ENCODE results near the gene SLC12A8. TPM values are rescaled to one million over a fixed set of nuclear protein-coding genes. Genes with fewer than 3 reads are reported as not detected.

The SLC12A8 gene
- total and polyA plus RNA-seq, 10 of the 15 experiments (the other 5 are each of a cell fraction or from before 2014, with no cell fraction given) = 2.5 to 71.6 (median 50.1) TPM

DNA sequence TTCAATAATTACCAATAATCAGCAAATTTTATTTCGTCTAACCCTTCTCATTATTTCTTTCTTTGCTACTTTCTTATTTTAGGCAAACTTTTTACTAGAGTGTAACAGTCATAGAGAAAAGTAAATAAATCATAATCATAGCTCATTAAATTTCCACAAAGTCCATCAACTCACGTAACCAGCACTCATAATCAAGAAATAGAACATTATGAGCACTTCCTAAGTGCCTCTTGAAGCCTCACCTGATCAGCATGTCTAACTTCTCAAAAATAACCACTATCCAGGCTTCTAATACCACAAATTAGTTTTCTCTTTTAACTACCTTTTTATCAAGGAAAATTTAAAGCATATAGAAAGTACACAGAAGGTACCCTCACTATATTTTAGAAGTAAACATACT is 38.4 kb upstream of the SLC12A8 start:
- no peak overlapping the region for H2AFZ ChIP-seq (ENCODE audit: control insufficient read depth, low read depth, low read length)
- ChIA-PET POLR2A (no interaction called here), CTCF (no interaction called here), SMC1A (ENCODE audit: uncharacterized antibody, unreplicated experiment) (interaction anchor here (1.0 kb wide), 1 partner anchor 261 kb away, joined by 3 read pairs; no protein-coding TSS in a partner anchor), RAD21 (ENCODE audit: unreplicated experiment) (no interaction called here)
- WGBS (ENCODE audit: insufficient coverage, insufficient replicate concordance, low lambda C conversion rate, missing lambda C conversion rate) = 100% methylated on average over 2 of the region's 2 CpGs
- H3K9ac ChIP-seq (ENCODE audit: control insufficient read depth, insufficient read depth, low read length) = no peak overlapping the region
- no peaks in the 10 kb centered on the region for H3K27me3 ChIP-seq (replicated peaks in 1 of 2; ENCODE audit: control insufficient read depth in 2 of 2, insufficient read depth in 2 of 2, low read length in 1 of 2)
- no peaks in the 10 kb centered on the region for H3K9me3 ChIP-seq (replicated peaks; ENCODE audit: control insufficient read depth, insufficient read depth, low read length)
- H4K20me1 ChIP-seq (ENCODE audit: control insufficient read depth, insufficient read depth) = no peaks in the 10 kb centered on the region
- no peaks in the 10 kb centered on the region for H3K4me1 ChIP-seq (ENCODE audit: control insufficient read depth, insufficient read depth, low read length)
- no peaks in the 10 kb centered on the region for H3K79me2 ChIP-seq (ENCODE audit: control insufficient read depth, insufficient read depth, low read length)
- FAIRE-seq (no peak), ATAC-seq (no peak), DNase-seq (ENCODE audit: low read depth, low spot score) (no peak)
- BruUV-seq (replicated peaks) = no TSS peak
- no peak overlapping the region for H3K27ac ChIP-seq (ENCODE audit: control insufficient read depth, insufficient read depth)
- TF ChIP-seq MXI1 (IDR thresholded peaks at IDR 0.05; ENCODE audit: low read depth, low read length) = no peak
- no peak for TF ChIP-seq HDAC2 (IDR thresholded peaks at IDR 0.05)
- no peak for TF ChIP-seq SIX5 (IDR thresholded peaks at IDR 0.05; ENCODE audit: low read depth, low read length, severe bottlenecking)
- TF ChIP-seq DPF2 (IDR thresholded peaks at IDR 0.05) = no peak
- no peak for TF ChIP-seq ETV6 (conservative IDR thresholded peaks at IDR 0.05 in 1 of 2, IDR thresholded peaks at IDR 0.05 in 1 of 2; ENCODE audit: borderline replicate concordance in 1 of 2, low read depth in 1 of 2)
- no peak for TF ChIP-seq NRF1 (conservative IDR thresholded peaks at IDR 0.05; ENCODE audit: low read depth, low read length)
- no peak for TF ChIP-seq CBX5 (IDR thresholded peaks at IDR 0.05; ENCODE audit: low read depth)
- peaks cover 0 to 3% of the 10 kb centered on the region in 2 experiments; a peak in 1 of 4 replicates for H3K36me3 ChIP-seq (ENCODE audit: control insufficient read depth in 2 of 2, insufficient read depth in 2 of 2, low read length in 1 of 2)
- no peak overlapping the region for H3K4me2 ChIP-seq (ENCODE audit: control insufficient read depth, insufficient read depth)
- intact Hi-C loops (cut with micrococcal nuclease; ENCODE audit: unreplicated experiment) = no loop called here
- no peak overlapping the region for H3K4me3 ChIP-seq
- in situ Hi-C loops (cut with MboI) = no loop called here

DNA sequence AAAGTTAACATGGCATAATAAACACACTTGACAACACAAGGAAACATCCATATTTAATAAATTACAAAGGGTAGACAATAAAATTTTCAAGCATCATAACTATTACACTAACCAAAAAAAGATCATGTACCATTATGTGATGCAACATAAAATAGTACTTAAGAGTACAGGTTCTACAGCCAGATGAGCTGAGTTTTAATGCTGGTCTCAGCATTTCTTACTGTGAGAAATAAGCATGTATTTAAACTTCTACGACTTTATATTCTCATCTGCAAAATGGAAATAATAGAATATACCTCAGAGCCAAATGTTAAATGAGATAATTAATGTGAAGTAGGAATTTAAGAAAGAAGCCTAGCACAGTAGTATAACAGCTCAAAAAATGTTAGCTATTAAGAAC is 33.7 kb upstream of the SLC12A8 start:
- Histone ChIP-seq H3K4me3 (no peak overlapping the region), H2AFZ (ENCODE audit: control insufficient read depth, low read depth, low read length) (no peak overlapping the region), H3K9me3 (replicated peaks; ENCODE audit: control insufficient read depth, insufficient read depth, low read length) (no peaks in the 10 kb centered on the region), H3K4me1 (ENCODE audit: control insufficient read depth, insufficient read depth, low read length) (no peaks in the 10 kb centered on the region), H3K36me3 (ENCODE audit: control insufficient read depth in 2 of 2, insufficient read depth in 2 of 2, low read length in 1 of 2) (no peaks in the 10 kb centered on the region; a peak in 1 of 4 replicates), H3K79me2 (ENCODE audit: control insufficient read depth, insufficient read depth, low read length) (no peaks in the 10 kb centered on the region), H4K20me1 (ENCODE audit: control insufficient read depth, insufficient read depth) (no peaks in the 10 kb centered on the region), H3K27me3 (replicated peaks in 1 of 2; ENCODE audit: control insufficient read depth in 2 of 2, insufficient read depth in 2 of 2, low read length in 1 of 2) (no peaks in the 10 kb centered on the region), H3K4me2 (ENCODE audit: control insufficient read depth, insufficient read depth) (no peak overlapping the region), H3K9ac (ENCODE audit: control insufficient read depth, insufficient read depth, low read length) (no peak overlapping the region), H3K27ac (ENCODE audit: control insufficient read depth, insufficient read depth) (no peak overlapping the region)
- intact Hi-C loops (cut with micrococcal nuclease; ENCODE audit: unreplicated experiment) (no loop called here), in situ Hi-C loops (cut with MboI) (no loop called here)
- WGBS (ENCODE audit: insufficient coverage, insufficient replicate concordance, low lambda C conversion rate, missing lambda C conversion rate) = 100% methylated on average over 1 of the region's 1 CpG
- CTCF ChIA-PET = interaction anchor here (0.5 to 1.1 kb wide), 2 partner anchors 9 to 208 kb away, joined by 3 to 4 read pairs; no protein-coding TSS in a partner anchor
- peak; percentile 23 for FAIRE-seq
- SMC1A ChIA-PET (ENCODE audit: uncharacterized antibody, unreplicated experiment) = interaction anchor here (0.6 to 1.4 kb wide), 3 partner anchors 9 to 122 kb away, joined by 3 to 5 read pairs (median 4); no protein-coding TSS in a partner anchor
- RAD21 ChIA-PET (ENCODE audit: unreplicated experiment) = no interaction called here
- DNase-seq (ENCODE audit: low read depth, low spot score) = no peak
- POLR2A ChIA-PET = interaction anchor here (0.5 to 1.6 kb wide), 3 partner anchors 9 to 743 kb away, joined by 3 to 4 read pairs (median 4); no protein-coding TSS in a partner anchor
- no peak for ATAC-seq
- BruUV-seq (replicated peaks) = no TSS peak
- TF ChIP-seq FOXM1 (IDR thresholded peaks at IDR 0.05; ENCODE audit: low read depth, low read length) (no peak), E2F4 (IDR thresholded peaks at IDR 0.05; ENCODE audit: low read depth, low read length) (no peak), RELA (IDR thresholded peaks at IDR 0.05; ENCODE audit: borderline replicate concordance, partially characterized antibody) (no peak), IRF4 (IDR thresholded peaks at IDR 0.05; ENCODE audit: low read depth, low read length) (no peak)
- TF ChIP-seq, protein P1, sequence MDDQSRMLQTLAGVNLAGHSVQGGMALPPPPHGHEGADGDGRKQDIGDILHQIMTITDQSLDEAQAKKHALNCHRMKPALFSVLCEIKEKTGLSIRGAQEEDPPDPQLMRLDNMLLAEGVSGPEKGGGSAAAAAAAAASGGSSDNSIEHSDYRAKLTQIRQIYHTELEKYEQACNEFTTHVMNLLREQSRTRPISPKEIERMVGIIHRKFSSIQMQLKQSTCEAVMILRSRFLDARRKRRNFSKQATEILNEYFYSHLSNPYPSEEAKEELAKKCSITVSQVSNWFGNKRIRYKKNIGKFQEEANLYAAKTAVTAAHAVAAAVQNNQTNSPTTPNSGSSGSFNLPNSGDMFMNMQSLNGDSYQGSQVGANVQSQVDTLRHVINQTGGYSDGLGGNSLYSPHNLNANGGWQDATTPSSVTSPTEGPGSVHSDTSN (IDR thresholded peaks at IDR 0.05; ENCODE audit: insufficient replicate concordance, low read depth, low read length) = no peak
